PC-3 (cell line): Measurements from ENCODE around the gene TMEM204.

ENCODE experiments used
- CTCF ChIP-seq: fragments of 300-600 bp; sonication (generic); conservative IDR thresholded peaks from 2 replicates; pipeline ENCODE4 v1.5.1; 2017; ENCODE audit warnings: antibody characterized with exemption, low read depth, mild to moderate bottlenecking, low read length
- EZH2 ChIP-seq: fragments of 300-600 bp; sonication (generic); IDR thresholded peaks from one replicate; pipeline ENCODE4 v1.6.1; 2017; ENCODE audit warnings: antibody characterized with exemption, mild to moderate bottlenecking, low read length; ENCODE audit not compliant: unreplicated experiment

GRCh38 chr16:1535391-1536291, 2.2 kb downstream of the TMEM204 start:
- TF ChIP-seq CTCF (no peak), EZH2 (no peak)
